Skeletal muscle cell (primary cell): ENCODE measurements around the gene CFAP107.
"Not testable (repeated sequence)": the region's sequence is repeated elsewhere in the genome, so short reads cannot be mapped to it uniquely, and the experiment has no call there.

Experiments
- DNase-seq: peaks from one replicate; pipeline ENCODE4 v3.0.0-alpha.2; 2010; ENCODE audit warnings: low read depth
- H3K4me3 ChIP-seq: 2 replicates; pipeline ENCODE4 v1.5.1; 2011; ENCODE audit warnings: low read depth, mild to moderate bottlenecking, control low read depth, low read length, moderate library complexity

The CFAP107 gene, protein sequence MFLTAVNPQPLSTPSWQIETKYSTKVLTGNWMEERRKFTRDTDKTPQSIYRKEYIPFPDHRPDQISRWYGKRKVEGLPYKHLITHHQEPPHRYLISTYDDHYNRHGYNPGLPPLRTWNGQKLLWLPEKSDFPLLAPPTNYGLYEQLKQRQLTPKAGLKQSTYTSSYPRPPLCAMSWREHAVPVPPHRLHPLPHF

DNA sequence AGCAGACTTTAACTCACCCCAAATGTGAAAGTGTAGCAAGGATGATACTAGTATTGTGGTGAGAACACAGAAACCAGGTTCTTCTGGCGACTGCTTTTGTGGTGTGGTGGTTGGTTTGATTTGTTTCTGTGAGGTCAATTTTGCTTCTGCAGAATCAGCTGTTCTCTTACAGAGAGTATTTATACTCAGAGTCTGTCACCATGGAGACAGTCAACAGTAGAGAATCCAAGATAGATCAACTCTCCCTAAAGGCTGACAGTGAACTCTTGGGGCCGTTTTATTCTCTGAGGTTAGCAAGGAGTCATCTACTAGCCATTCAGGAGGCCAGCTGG lies at the start of gene CFAP107:
Gene CFAP107, plus strand, starts transcription at position 209 of the 332 bp plus-strand sequence. CDS start 231 bp downstream, outside the sequence.
- no peak for DNase-seq
- no peak within 1 kb of the TSS for H3K4me3 ChIP-seq

DNA sequence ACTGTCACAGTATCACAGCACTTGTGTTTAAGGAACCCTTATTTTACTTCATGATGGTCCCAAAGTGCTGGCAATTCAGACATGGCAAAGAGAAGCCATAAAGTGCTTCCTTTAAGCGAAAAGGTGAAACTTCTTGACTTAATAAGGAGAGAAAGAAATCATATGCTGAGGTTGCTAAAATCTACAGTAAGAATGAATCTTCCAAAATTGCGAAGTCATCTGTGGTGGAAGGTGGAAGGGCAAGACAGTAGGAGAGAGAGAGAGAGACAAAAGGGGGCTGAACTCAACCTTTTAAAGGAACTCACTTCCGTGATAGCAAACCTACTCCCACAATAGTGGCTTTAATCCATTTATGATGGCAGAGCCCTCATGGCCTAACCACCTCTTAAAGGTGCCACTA lies 49.3 kb upstream of the CFAP107 start:
- H3K4me3 ChIP-seq: no peak overlapping the region
- DNase-seq: no peak

DNA sequence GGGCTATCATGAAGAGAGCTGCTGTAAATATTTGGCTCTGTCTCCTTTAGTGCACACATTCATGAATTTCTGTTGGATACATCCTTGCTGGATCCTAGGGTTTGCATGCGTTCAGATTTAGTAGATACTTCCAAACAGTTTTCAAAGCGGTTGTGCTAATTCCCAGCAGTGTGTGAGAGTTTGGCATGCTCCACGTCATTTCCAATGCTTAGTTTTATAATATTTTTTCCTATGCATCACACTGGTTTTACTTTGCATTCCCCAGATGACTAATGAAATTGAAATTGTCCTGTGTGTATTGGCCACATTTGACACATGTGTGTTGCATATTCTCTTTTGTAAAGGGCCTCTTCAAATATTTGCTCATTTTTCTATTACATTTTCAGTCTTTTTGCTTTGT lies 48.6 kb upstream of the CFAP107 start:
- no peak for DNase-seq
- no peak overlapping the region for H3K4me3 ChIP-seq

DNA sequence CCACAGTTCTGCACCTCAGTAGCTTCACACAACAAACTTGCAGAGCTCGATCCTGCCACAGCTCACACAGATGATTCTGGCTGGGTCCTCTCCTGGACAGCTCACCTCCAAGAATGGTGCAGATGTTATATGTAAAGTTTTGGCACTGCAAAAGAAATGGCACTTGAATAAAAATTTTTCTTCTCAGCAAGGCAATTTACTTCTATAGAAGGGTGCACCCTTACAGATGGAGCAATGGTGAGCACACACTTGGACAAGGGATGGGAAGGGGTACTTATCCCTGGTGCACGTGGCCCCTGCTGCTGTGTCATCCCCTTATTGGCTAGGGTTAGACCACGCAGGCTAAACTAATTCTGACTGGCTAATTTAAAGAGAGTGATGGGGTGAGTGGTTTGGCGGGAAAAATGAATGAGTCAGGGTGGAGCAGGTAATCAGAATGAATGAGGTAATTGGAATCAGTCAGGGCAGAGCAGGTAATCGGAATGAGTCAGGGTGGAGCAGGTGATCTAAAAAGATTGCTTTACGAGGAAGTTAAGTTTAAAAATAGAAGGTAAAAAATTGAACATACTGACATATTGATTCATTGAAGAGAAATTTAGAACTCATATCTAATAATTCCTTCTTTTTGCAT lies 42.1 kb upstream of the CFAP107 start:
- H3K4me3 ChIP-seq: no peak overlapping the region
- no peak for DNase-seq

DNA sequence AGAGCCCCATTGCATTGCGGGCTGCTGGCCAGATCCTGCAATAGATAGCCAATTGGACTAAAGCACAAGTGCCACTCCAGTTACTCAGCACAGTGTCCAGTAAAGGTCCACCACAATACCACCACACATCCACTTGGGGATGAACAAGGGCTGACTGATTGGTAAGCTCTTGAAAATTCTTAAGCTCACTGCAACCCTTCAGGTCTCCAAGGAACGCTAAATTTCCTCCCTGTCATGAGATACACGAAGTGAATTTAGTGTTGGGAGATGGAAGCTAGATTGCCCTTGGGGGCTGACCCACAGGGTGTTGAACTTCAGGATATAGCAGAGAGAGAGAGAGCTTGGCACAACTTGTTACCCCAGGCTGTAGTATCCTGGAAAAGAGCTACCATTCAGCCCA lies 39.9 kb upstream of the CFAP107 start:
- no peak overlapping the region for H3K4me3 ChIP-seq
- no peak for DNase-seq

DNA sequence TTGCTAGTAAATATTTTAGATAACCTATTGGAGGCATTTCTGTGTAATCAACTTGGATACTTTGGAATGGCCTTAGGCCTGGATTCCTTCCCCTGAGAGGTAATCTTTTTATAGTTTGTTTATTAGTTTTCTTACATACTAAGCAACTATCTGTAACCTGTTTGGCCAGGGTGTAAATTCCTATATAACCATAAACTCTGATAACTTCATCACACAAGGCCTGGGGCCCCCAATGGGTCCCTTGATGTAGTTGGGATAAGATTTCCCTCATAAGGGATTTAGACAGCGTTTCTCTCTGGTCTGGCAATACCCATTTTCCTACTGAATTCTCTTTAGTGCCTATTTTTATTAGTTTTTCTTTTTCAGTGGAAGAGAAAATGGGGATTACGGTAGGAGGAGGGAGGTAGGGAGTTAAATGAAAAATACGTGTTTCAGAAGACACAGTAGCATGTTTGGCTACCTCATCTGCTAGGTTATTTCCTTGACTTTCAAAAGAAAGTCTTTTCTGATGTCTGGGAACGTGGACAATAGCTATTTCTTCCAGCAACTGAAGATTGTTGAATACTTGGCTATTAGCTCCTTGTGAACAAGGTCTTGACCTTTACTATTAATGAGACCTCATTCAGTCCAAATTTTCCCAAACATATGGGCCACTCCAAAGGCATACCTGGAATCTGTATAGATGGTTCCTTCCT lies 37.5 kb upstream of the CFAP107 start:
- no peak for DNase-seq
- no peak overlapping the region for H3K4me3 ChIP-seq

DNA sequence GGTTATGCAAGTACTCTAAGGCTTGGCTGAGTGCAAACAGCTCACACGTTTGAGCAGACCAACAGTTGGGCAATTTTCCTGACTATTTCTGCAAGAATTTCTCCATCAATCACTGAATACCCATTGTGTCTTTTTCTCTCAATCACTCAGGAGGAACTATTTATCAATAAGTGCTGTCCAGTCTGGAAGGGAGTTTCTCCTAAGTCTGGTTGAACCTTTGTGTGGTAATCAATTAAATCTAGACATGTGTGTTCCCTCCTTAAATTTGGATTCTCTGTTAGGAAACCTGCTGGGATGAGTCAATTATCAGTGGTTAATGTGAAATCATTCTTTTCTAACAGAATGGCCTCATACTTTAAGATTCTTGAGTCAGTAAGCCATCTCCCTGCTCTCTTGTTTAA lies 36.9 kb upstream of the CFAP107 start:
- DNase-seq: no peak
- H3K4me3 ChIP-seq: no peak overlapping the region

DNA sequence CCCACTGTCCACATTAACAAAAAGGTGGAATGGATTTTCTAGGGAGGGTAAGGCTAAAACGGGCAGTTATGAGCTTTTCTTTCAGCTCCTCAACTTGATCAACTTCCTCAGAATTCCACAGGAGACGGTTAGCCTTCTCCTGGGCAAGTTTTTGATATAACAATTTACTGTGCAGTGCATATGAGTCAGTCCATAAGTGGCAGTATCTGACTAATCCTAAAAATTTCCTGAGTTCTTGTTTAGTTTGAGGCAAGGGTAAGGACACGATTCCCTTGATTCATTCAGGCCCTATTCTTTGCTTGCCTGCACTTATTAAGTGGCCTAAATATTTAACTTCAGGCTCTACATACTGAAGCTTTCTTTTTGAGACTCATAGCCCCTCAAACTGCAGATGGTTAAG lies 36.3 kb upstream of the CFAP107 start:
- no peak overlapping the region for H3K4me3 ChIP-seq
- no peak for DNase-seq

DNA sequence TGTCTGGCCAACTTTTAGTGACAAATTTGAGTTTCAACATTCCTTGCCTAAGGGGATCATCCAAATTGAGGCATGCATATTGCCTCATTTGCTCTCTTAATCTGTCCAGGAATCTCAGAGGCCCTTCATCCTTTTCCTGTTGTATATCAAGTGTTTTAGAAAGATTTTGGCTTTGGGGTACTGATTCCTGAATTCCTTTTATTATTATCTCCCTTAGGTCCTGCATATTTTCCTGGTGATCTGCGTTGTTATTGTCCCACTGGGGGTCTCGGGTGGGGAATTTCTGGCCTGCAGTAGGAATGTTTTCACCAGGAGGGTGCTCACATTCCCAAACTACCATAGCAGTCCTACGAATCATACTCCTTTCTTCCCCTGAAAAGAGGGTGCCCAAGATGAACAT lies 34.5 kb upstream of the CFAP107 start:
- no peak for DNase-seq
- no peak overlapping the region for H3K4me3 ChIP-seq

DNA sequence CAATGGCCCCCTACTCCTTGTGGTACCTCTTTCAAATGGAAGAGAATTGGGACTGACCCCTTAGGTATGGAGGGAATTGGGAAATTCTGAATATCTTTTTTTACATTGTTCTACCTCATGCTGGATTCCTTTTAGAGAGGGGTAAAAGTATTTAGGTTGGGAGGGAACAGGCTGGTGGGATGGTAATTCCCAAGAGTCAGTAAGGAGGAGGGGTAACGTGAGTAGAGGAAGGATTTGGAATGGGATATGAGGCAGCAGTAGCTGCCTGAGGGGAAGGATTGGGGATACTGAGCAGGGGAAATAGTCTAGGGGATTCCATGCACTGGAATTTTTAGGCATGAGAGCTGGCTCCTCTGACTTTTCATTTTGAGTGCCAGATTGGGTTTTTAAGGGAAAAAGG lies 33.9 kb upstream of the CFAP107 start:
- DNase-seq: no peak
- no peak overlapping the region for H3K4me3 ChIP-seq

DNA sequence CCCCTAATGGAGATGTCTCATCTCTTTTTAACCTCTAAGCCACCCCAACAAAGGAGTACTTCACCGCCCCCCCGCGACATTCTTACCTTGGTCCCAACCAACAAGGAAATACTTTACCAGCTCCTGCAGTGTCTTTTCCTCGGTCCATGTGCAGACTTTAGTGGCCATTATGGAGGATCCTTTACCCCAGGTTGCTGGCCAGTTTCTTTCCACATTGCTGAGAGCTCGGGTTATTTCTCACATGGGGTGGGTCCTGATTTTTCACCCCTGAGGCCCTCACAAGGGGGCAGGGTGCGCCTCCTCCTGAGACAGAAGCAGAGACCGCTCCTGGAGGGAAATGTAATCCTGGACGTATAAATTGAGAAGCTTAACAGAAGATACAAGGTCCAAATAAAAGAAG lies 33.1 kb upstream of the CFAP107 start:
- DNase-seq: no peak
- H3K4me3 ChIP-seq: no peak overlapping the region

DNA sequence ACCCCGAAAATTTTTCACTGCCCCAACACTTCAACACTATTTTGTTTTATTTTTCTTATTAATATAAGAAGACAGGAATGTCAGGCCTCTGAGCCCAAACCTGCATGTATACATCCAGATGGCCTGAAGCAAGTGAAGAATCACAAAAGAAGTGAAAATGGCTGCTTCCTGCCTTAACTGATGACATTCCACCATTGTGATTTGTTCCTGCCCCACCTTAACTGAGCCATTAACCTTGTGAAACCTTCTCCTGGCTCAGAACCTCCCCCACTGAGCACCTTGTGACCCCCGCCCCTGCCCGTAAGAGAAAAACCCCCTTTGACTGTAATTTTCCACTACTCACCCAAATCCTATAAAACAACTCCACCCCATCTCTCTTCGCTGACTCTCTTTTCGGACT lies 32.3 kb upstream of the CFAP107 start:
- not testable (repeated sequence) for H3K4me3 ChIP-seq, DNase-seq

DNA sequence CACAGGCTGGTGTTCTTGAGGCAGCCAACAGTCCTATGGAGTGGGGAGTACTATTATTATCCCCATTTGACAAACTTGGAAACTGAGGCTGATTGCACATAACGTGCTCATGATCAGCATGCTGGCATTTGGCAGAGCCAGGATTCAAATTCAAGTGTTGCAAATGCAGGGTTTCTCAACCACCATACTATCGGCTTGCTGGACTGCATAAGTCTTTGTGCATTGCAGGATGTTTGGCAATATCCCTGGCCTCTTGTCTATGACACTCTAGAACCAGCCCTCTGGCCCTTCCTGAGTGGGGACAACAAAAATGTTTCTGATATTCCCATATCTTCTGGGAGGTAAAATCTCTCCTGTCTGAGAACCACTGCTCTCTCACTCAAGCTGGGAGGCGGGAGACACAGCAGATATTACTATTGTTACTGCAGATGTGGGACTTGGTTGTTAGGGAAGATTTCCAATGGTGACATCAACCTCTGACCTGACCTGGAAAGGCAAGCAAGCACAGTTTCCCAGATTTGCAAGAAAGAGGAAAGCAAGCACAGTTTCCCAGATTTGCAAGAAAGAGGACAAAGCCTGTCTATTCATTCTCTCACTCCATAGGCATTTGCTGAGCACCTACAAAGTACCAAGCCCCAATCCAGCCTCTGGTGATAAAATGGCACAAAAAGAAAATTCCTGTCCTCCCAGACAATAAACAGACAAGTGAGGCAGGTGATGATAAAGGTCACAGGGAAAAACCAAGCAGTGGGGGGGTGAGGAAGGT lies 31.1 kb upstream of the CFAP107 start:
- no peak for DNase-seq
- no peak overlapping the region for H3K4me3 ChIP-seq

DNA sequence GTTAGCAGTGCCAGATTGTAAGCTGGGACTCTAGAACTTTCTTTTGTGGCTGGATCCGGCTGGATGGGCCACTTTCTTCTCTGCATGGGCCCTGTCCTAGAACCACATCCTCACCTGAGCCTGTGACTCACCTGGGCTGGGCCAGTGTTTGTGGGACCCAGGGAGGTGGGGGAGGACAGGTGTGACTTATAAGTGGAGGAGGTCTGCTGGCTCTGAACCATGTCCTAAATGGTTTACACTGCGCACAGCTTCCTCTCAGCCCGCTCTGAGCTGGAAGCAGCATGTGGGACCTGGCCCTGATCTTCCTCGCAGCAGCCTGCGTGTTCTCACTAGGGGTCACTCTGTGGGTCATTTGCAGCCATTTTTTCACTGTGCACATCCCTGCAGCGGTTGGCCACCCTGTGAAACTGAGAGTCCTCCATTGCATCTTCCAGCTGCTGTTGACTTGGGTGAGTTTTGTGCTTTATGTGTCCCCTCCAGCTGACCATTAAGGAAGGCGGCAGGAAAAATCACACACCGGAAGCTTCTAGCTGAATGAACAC lies 30.0 kb upstream of the CFAP107 start, which contains the start of gene AADACL3:
Gene AADACL3, plus strand, starts transcription at position 215 of the 542 bp plus-strand sequence. Its CDS starts 67 bp downstream, at position 282.
- H3K4me3 ChIP-seq: no peak within 1 kb of the TSS
- no peak for DNase-seq

DNA sequence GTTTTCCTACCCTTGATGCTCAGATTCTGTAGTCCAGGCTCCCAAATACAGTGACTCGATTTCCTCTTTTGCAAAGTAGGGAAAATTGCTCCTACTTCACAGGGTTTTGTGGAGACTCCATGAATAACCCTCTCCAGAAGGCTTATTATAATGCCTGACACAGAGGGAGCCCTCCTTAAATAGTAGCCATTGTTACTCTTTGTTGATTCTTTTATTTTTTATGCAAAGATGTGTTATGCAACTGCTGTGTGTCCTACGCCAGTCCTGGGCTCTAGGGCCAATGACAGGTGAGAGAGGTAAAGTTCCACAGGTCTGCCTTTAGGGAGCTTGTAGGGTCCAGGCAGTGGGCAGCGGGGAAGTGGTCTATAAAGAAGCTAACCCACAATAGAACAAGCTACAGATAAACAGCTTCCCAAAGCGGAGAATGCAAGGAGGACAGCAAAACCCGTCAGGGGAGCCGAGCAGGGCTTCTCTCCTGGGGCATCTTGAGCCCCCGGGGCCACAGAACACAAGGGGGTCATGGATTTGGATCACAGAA lies 28.6 kb upstream of the CFAP107 start:
- no peak for DNase-seq
- no peak overlapping the region for H3K4me3 ChIP-seq

DNA sequence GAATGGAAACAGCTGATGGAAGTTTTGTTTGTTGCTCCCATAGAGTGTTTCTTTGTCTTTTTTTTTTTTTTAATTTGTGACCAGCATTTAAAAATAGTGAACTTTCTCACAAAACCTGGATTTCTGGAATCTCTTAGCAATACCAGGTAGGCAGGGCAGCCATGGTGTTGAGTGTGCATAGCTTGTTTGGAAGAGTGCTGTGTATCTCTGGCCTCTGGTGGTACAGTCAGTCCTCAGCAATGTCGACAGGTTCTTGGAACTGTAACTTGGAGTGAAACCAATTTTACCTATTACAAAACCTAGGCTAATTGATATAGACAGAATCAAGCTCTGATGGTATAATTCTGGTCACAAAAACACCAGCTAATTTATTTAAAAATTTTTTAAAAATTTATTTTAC lies 23.4 kb upstream of the CFAP107 start:
- H3K4me3 ChIP-seq: no peak overlapping the region
- DNase-seq: no peak

DNA sequence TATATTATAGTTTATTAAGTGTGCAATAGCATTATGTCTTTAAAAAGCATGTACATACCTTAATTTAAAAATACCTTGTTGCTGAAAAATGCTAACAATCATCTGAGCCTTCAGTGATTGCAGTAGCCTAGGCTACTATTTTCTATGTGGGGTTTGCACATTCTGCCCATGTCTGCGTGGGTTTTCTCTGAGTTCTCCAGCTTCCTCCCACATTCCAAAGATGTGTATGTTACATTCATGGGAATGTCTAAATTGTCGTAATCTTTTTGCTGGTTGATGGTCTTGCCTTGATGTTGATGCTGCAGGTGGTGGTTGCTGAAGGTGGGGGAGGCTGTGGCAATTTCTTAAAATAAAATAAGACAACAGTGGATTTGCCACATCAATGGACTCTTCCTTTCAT lies 17.6 kb upstream of the CFAP107 start:
- H3K4me3 ChIP-seq: no peak overlapping the region
- no peak for DNase-seq

DNA sequence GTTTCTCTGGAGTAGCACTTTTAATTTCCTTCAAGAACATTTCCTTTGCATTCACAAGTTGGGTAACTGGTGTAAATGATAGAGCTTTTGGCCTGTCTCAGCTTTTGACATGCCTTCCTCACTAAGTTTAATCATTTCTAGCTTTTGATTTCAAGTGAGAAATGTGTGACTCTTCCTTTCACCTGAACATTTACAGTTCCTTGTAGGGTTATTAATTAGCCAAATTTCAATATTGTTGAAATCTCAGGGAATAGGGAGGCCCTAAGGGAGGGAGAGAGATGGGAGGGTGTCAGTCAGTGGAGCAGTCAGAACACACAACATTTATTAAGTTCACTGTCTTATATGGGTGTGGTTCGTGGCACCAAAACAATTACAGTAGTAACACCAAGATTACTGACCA lies 15.8 kb upstream of the CFAP107 start:
- no peak overlapping the region for H3K4me3 ChIP-seq
- DNase-seq: no peak

DNA sequence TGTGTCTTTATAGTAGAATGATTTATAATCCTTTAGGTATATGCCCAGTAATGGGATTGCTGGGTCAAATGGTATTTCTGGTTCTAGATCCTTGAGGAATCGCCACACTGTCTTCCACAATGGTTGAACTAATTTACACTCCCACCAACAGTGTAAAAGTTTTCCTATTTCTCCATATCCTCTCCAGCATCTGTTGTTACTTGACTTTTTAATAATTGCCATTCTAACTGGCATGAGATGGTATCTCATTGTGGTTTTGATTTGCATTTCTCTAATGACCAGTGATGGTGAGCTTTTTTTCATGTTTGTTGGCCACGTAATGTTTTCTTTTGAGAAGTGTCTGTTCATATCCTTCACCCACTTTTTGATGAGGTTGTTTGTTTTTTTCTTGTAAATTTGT lies 14.9 kb upstream of the CFAP107 start:
- not testable (repeated sequence) for DNase-seq, H3K4me3 ChIP-seq

DNA sequence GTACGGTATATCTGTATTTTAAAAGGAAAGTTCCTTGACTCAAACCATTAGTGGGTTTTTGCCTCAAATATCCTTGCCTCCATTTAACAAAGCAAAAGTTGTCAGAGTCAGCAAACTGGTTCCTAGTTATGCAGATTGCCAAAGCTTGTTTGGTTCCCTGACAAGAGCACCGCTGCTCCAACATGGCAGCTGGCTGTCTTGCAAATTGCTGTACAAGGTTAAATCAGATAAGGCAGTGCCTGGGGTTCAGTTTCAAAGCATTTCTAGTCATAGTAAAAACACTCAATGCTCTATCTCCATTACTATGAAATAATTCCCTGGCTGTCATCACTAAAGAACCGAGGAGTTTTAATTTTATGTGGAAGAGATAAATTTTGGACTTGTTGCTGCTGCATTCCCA lies 11.3 kb upstream of the CFAP107 start:
- H3K4me3 ChIP-seq: no peak overlapping the region
- no peak for DNase-seq
